Inflammatory macrophage treated with lipopolysaccharide for 1 hour (primary cell): ENCODE measurements around the gene STX1A.
"Not testable (repeated sequence)": the region's sequence is repeated elsewhere in the genome, so short reads cannot be mapped to it uniquely, and the experiment has no call there.

Experiments
- DNase-seq, 2 donors: peaks; one replicate each; pipeline ENCODE4 v3.0.0-alpha.2; 2020 to 2022

Gene STX1A

GRCh38 chr7:73735528-73735905 lies 16.0 kb upstream of the STX1A start:
- no peak for DNase-seq

DNA sequence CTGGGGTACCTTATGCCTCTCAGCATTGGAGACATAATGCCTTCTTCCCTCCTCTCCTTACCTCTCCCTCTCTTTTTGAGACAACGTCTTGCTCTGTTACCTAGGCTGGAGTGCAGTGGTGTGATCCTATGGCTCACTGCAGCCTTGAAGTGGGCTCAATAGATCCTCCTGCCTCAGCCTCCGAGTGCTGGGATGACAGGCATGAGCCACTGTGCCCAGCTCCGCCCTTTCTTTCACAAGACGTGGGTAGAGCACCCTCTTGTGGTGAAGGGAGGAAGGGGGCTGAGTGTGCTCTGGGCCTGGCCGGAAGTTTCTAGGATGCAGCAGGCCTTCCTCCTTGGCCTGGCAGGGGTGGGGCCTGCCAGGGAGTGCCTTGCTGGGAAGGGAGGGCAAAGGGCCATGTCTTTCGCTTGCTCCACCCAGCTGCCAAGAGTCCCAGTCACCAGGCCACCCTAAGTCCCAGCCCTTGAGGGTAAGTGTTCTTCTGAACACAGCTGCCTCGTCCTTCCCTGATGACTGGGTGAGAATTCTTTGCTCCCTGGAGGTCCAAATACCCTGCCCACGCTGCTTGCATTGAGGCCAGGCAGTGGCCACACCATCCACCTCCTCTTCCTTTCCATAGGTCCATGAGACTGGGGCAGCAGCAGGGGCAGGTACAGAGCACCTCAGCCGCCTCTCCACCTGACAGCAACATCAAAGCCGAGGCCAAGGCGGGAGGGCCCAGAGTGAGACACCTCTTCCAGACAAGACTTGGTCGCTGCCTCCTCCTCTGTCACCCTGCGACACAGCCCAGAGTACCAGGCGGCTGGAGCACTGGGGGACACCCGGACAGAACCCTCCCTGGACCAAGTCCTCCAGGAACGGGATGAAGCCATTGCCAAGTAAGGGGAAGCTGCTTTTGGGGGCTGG lies 15.4 kb upstream of the STX1A start:
- peak; percentile 67 to 91 for DNase-seq

DNA sequence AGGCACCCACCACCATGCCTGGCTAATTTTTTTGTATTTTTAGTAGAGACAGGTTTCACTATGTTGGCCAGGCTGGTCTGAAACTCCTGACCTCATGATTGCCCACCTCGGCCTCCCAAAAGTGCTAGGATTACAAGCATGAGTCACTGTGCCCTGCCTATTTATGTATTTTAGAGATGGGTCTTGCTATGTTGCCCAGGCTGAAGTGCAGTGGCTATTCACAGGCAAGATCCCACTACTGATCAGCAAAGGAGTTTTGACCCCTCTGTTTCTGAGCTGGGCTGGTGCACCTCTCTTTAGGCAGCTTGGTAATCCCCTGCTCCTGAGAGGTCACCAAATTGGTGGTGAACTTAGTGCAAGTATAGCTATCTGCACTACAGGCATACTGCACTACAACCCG lies 12.9 kb upstream of the STX1A start:
- DNase-seq = no peak

DNA sequence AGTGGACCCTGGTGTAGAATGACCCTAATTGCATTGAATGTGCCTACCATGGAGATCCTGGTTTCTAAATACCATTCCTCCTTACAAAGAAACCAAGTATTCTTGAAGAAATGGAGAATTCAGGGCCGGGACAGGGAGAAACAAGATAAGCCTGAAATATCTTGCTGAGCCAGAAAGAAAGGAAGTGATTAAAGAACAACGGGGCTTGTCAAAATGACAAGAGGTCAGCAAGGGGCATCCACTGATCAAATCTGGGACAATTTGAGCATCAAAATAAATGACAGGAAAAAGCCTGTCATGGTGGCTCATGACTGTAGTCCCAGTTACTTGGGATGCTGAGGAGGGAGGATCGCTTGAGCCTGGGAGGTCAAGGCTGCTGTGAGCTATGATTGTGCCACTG lies 11.0 kb upstream of the STX1A start:
- DNase-seq = no peak

DNA sequence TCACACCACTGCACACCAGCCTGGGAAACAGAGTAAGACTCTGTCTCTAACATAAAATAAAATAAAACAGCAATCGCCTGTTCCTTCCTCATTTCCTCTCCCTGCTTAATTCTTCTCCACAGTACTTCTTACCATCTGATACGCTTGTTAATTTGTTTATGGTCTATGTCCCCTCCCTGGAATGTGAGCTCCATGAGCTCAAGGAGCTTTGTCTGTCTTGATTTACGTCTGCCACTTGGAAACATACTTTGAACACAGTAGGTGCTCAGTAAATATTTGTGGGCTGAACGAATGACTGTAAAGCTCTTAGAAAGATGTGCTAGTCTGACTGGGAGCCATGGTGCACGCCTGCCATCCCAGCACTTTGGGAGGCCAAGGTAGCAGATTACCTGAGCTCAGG lies 9.1 kb upstream of the STX1A start:
- DNase-seq = no peak

- DNase-seq = peak in 1 of 2 donors; percentile 9
These were observed 8.5 kb upstream of the STX1A start for GRCh38 chr7:73727952-73728351.

- DNase-seq = no peak
These were observed 6.6 kb upstream of the STX1A start for GRCh38 chr7:73726083-73726466.

DNA sequence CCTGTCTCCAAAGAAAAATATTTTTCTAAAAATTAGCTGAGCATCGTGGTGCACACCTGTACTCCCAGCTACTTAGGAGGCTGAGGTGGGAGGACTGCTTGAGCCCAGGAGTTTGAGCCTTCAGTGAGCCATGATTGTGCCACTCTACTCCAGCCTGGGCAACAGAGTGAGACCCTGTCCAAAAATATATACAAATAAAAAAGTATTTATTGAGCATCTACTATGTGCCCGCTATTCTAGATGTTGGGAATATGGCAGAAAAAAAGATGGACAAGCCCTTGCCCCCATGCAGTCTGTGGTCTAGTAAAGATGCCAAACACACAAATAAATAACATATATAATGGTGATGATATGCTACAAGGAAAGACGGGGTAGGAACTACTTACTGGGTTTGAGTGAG lies 4.3 kb upstream of the STX1A start:
- DNase-seq = no peak

DNA sequence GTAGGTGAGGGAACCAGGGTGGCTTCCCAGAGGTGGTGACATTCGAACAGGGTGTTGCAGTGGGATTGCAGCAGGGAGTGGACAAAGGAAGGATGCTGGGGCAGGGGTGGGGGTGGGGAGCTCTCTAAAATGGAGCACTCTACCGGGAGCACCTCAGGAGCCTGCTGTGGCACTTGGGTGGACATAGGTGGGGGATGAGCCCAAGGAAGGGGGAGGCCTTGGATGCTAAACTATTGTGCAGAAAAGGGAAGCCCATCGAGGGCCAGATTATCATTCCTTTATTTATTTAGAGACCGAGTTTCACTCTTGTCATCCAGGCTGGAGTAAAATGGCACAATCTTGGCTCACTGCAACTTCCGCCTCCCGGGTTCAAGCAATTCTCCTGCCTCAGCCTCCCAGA lies 3.3 kb upstream of the STX1A start:
- DNase-seq = no peak

- not testable (repeated sequence) for DNase-seq
These were observed 2.7 kb upstream of the STX1A start for GRCh38 chr7:73722182-73722581.

DNA sequence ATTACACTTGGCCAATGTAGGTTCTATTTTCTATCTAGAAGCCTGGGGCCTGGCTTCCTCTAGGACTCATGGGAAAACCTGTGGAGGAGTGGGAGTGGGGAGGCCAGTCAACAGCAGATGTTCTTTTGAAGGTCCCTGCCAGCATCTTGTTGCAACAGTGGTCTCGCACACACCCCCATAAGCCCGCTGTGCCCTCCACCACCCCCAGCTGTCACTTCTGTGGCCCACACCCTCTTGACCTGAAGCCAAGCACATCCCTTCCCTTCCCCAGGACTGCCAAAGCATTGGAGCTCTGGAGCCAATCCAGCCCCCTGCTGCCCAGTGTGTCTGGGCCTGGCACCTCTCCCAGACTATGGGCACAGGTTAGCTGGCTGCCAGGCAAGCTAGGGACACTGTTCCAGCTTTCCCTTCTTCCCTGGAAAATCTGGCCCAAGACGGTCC lies 1.9 kb upstream of the STX1A start:
- no peak for DNase-seq

GRCh38 chr7:73720443-73720842 lies 974 bp upstream of the STX1A start:
- DNase-seq = not testable (repeated sequence)

GRCh38 chr7:73719806-73720169 lies 319 bp upstream of the STX1A start:
- no peak for DNase-seq

GRCh38 chr7:73718438-73718881 lies 1.0 kb downstream of the STX1A start:
- DNase-seq = no peak

DNA sequence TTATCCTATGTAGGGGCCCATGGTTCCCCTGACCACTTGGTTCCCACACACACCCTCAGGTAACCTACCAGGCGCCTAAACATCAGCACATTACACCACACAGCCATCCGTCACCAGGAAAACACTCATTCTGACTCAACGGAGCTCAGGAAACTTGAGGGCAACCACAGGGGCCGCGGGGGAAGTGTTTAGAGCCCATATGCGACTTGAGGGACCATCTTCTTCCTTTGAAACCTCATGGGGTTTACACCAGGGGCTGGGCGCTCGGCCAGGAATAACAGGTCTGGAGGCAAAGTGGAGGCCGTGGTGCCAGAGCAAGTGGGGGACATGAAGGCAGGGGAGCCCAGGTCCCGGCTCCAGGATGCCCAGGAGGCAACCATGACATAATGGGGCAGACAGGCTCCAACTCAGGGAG lies 1.5 kb downstream of the STX1A start:
- peak; percentile 39 to 59 for DNase-seq

DNA sequence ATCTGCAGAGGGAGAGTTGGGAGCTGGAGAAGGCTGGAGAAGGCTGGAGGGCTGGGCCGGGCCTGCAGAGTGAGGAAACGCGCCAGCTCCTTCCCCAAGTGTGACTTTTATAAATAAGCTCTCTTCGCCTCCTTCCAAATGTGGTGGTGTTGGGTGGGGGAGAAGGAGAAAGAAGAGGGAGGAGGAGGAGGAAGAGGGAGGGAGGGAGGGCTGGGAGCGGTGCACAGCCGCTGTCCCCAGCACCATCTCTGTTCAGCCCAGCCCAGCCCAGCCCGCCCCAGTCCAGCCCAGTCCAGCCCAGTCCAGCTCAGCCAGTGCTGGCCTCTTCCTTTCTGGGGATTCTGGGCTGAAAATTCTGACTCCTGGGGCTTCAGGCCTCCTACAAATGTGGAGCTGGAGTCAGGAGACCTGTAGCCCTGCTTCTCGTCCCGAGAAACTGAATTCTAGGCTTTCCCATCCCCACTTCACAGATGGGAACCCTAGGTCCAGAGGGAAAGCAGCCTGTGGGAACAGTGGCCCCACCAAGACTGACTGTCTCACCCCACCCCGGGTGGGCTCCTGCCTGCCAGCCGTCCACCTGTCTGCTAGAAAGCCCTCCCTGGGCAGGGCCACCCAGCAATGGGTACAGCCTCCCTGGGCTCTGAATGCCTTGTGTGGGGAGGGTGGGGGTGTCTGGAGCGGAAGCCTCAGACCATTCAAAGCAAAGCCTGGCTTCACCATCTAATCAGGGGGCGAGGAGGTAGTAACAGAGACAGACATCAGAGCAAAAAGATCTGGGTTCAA lies 2.3 kb downstream of the STX1A start:
- DNase-seq = no peak

DNA sequence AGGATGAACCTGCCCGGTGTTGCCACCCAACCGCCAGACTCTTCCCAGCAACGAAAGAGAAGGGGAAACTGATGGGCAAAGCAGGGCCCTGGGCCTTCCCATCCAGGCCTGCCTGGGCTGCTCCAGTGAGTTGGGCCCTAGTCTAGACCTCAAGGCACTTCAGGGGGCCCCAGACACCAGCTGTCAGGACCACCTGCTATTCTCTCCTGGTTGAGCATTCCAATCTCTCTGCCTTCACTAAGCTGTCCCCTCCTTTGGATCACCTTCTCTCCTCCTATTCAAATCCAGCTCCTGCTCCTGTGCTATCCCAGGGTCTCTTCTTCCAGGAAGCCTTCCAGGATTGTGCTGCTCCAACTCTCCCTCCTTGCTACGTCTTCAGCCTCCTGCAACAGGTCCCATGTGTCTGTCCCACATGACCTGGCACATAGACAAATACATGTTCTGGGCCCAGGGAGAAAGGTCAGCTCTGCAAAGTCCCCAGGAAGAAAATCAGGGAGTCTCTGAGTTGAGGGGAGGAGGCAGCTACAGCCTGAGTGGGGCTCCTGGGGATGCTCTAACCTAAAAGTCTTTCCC lies 3.1 kb downstream of the STX1A start:
- no peak for DNase-seq

DNA sequence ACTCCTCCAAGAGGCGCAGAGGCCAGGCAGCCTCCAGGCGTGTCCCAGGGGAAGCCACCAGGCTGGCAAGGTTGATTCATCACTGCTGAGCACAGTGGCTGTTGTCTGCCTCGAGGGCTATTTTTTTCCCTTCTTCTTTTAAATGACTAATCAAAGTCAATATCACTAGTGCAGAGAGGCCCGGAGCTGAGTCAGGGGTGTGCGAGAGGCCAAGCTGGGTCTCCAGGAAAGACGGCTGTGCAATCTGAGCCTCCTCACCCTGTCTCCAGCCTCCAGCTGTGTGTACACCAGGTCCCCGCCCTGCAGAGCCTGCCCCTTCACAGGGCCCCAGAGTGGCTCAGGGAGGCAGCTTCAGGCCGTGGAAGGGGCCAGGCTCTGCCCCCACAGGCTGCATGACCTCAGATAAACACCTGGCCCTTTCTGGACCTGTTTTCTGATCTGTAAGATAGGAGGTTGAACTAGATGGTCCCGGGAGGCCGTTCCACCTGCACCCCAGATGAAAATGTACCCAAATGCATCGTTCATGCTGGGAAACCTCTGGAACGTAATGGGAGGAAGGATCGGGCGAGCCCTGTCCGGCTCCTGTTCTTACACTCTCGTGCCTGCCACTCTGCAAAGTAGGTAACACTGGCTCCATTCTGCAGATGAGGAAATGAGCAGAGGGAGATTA lies 3.7 kb downstream of the STX1A start:
- DNase-seq = no peak

DNA sequence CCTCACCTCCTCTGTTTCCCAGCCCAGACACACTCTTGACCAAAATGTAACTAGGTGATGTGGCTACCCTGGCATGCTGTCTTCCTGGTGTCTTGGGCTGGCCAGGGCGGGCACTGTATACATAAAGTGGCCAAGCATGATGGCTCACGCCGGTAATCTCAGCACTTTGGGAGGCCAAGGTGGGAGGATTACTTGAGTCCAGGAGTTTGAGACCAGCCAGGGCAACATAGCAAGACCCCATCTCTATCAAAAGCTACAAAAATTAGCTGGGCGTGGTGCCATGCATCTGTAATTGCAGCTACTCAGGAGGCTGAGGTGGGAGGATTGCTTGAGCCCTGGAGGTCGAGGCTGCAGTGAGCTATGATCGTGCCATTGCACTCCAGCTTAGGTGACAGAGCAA lies 6.2 kb downstream of the STX1A start:
- DNase-seq = not testable (repeated sequence)

DNA sequence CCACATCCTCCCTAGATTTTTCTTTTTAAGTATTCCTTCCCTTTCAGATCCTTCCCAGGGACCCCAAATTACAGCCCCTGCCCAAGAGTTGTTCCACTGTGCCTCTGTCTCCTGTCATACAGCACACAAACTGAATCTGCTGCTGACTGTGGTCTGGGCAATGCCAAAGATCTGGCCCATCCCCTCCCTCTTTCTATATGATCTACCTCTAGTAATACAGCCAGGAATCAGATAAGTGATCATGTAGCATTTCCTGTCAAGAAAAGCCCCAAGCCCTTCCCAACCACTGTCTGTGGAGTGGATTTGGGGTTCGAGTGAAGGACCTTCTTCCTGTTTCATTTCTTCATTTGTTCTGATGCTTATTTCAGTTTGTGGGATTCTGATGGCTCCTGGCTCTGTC lies 6.7 kb downstream of the STX1A start:
- DNase-seq = no peak

- DNase-seq = no peak
These were observed 10.4 kb downstream of the STX1A start for GRCh38 chr7:73708961-73709549.

GRCh38 chr7:73707045-73707631 lies 12.3 kb downstream of the STX1A start:
- DNase-seq = no peak
